Transverse colon (tissue), 4 donors: ENCODE results near the gene TBL3. TPM values are rescaled to one million over a fixed set of nuclear protein-coding genes. Genes with fewer than 3 reads are reported as not detected.

ENCODE experiments used
- DNase-seq: peaks from one replicate; pipeline ENCODE4 v3.0.0-alpha.2; 2019
- H3K27ac ChIP-seq, 4 donors: fragments of 200-600 bp; sonication (generic); 2 replicates each; pipeline ENCODE4 v1.5.1; 2016 to 2018; ENCODE audit warnings: inconsistent platforms in 4 of 4
- H3K27me3 ChIP-seq: fragments of 200-600 bp; sonication (generic); 2 replicates; pipeline ENCODE4 v1.5.1; 2017; ENCODE audit warnings: inconsistent platforms
- H3K36me3 ChIP-seq, 4 donors: fragments of 200-600 bp; sonication (generic); 2 replicates each; pipeline ENCODE4 v1.5.1; 2017 to 2019; ENCODE audit warnings: inconsistent platforms in 4 of 4
- H3K4me1 ChIP-seq, 4 donors: fragments of 200-600 bp; sonication (generic); 2 replicates each; pipeline ENCODE4 v1.5.1; 2017 to 2020; ENCODE audit warnings: inconsistent platforms in 4 of 4
- H3K4me3 ChIP-seq, 4 donors: fragments of 200-600 bp; sonication (generic); 1 replicate in 1 of 4; 2 replicates in 3 of 4; pipeline versions ENCODE4 v1.5.1 to v1.6.1; 2017 to 2019; ENCODE audit warnings: inconsistent platforms in 4 of 4
- H3K9me3 ChIP-seq, 2 donors: fragments of 200-600 bp; sonication (generic); 2 replicates each; pipeline ENCODE4 v1.5.1; 2017 to 2019; ENCODE audit warnings: inconsistent platforms in 2 of 2
- CTCF ChIP-seq, 5 experiments: fragments of 200-600 bp in 3 of 5; fragments of 450-650 bp in 2 of 5; sonication (generic) in 3 of 5; IDR thresholded peaks; 1 replicate in 2 of 5; 2 replicates in 3 of 5; pipeline ENCODE4 v1.5.1; 2016 to 2017; ENCODE audit warnings: antibody characterized with exemption in 5 of 5, inconsistent platforms in 3 of 5, mild to moderate bottlenecking in 2 of 5, moderate library complexity in 1 of 5
- EP300 ChIP-seq: sonication (generic); formaldehyde crosslinking; IDR thresholded peaks from one replicate; pipeline ENCODE4 v1.6.1; 2017; ENCODE audit warnings: antibody characterized with exemption, low read depth
- POLR2A ChIP-seq: fragments of 450-650 bp; IDR thresholded peaks from one replicate; pipeline ENCODE4 v1.6.1; 2016; ENCODE audit warnings: antibody characterized with exemption, mild to moderate bottlenecking, moderate library complexity
- POLR2AphosphoS5 ChIP-seq, 3 donors: sonication (generic); formaldehyde crosslinking; IDR thresholded peaks; one replicate each; pipeline ENCODE4 v1.6.1; 2016; ENCODE audit warnings: antibody characterized with exemption in 3 of 3
- WGBS, 2 donors: methylation state at CpG; one replicate each; pipeline ENCODE4 v1.1.5; 2018; ENCODE audit warnings: low coverage in 1 of 2; 5-methylcytosine and 5-hydroxymethylcytosine counted together
- in situ Hi-C, 4 donors: fragments of 200-750 bp; cut with MboI; loops; one replicate each; pipeline versions ENCODE4 v1.15.0 to v1.15.1; 2017; ENCODE audit warnings: low sequenced_read_pairs in 3 of 4, low pct_ligation_motif_present in 1 of 4, low pct_unique_long_range_greater_than_20kb in 1 of 4
- intact Hi-C: fragments of 100-400 bp; cut with DNase I; formaldehyde crosslinking; loops from one replicate; pipeline ENCODE4 v1.15.1; 2023; ENCODE audit warnings: low total_unique reads
- total RNA-seq, 4 donors: library from RNA; depleted of rRNA; stranded (reverse); fragments of >200 nt; gene quantifications; one replicate each; pipeline ENCODE4 v1.1.0, GENCODE V29; 2016

TBL3 gene
- total RNA-seq, 4 donors from 2014 or later, result 23.2 to 31.0 (median 28.2) TPM

GRCh38 chr16:2019921-2020831 is 48.3 kb downstream of the TBL3 start:
- in situ Hi-C loops, result loop anchor here (10.0 to 25.0 kb wide), 2 partner anchors 117 to 125 kb away; partner anchors contain the start of genes RAB26 (in 4 of the 4) and PKD1 (in 1 of the 4)

GRCh38 chr16:2022723-2023091 is 50.9 kb downstream of the TBL3 start:
- no peak for TF ChIP-seq POLR2AphosphoS5 (IDR thresholded peaks at IDR 0.05)
- Histone ChIP-seq H3K9me3 (no peaks in the 10 kb centered on the region), H3K4me1 (peaks cover 16 to 45% (median 38%) of the 10 kb centered on the region in 4 donors), H3K36me3 (no peaks in the 10 kb centered on the region), H3K27me3 (peaks cover 37% of the 10 kb centered on the region), H3K27ac (peak overlapping the region; percentile 7 to 77 (median 75)), H3K4me3 (peak overlapping the region in 2 of 4 donors; percentile 15 to 38)
- in situ Hi-C loops, result loop anchor here in 3 of 4 donors (10.0 to 25.0 kb wide), 2 partner anchors 115 to 122 kb away; partner anchors contain the start of genes RAB26 (in 3 of the 3) and PKD1 (in 1 of the 3)
- intact Hi-C loops, result no loop called here
- DNase-seq, result no peak
- 5% methylated on average over 14 of the region's 14 CpGs; no CpG with 5 or more reads in 1 of the 2 donors for WGBS, 2 donors

More at GRCh38 chr16:2019921-2020831, 48.3 kb downstream of the TBL3 start:
- peak overlapping the region in 2 of 4 donors; percentile 11 to 26 for H3K4me3 ChIP-seq
- peaks cover 37% of the 10 kb centered on the region for H3K27me3 ChIP-seq
- no peak for DNase-seq
- 8% methylated on average over 78 of the region's 96 CpGs; no CpG with 5 or more reads in 1 of the 2 donors for WGBS, 2 donors
- no peaks in the 10 kb centered on the region for H3K36me3 ChIP-seq
- intact Hi-C loops, result no loop called here
- no peak overlapping the region for H3K27ac ChIP-seq
- no peaks in the 10 kb centered on the region for H3K9me3 ChIP-seq
- H3K4me1 ChIP-seq, result peaks cover 16 to 42% (median 37%) of the 10 kb centered on the region in 4 donors
- no peak for TF ChIP-seq POLR2AphosphoS5 (IDR thresholded peaks at IDR 0.05)
- TF ChIP-seq CTCF (IDR thresholded peaks at IDR 0.05), result no peak
- TF ChIP-seq POLR2A, result no peak
- no peak for TF ChIP-seq EP300

- intact Hi-C loops (no loop called here), in situ Hi-C loops (loop anchor here in 3 of 4 donors (10.0 to 25.0 kb wide), 2 partner anchors 114 to 121 kb away; partner anchors contain the start of genes RAB26 (in 3 of the 3) and PKD1 (in 1 of the 3))
- H3K9me3 ChIP-seq, result no peaks in the 10 kb centered on the region
- peak overlapping the region in 2 of 4 donors; percentile 15 to 38 for H3K4me3 ChIP-seq
- peak; percentile 97 for DNase-seq
- TF ChIP-seq POLR2A (peak; percentile 42), POLR2AphosphoS5 (IDR thresholded peaks at IDR 0.05) (peak; percentile 12 to 57 (median 53)), CTCF (IDR thresholded peaks at IDR 0.05) (peak; percentile 98 to 99 (median 99)), EP300 (no peak)
- H3K4me1 ChIP-seq, result peaks cover 16 to 50% (median 40%) of the 10 kb centered on the region in 4 donors
- H3K27ac ChIP-seq, result peak overlapping the region; percentile 74 to 77 (median 75)
- WGBS, 2 donors, result 9% methylated on average over 49 of the region's 53 CpGs; no CpG with 5 or more reads in 1 of the 2 donors
- no peaks in the 10 kb centered on the region for H3K36me3 ChIP-seq
- H3K27me3 ChIP-seq, result peaks cover 36% of the 10 kb centered on the region
These were observed 51.5 kb downstream of the TBL3 start for GRCh38 chr16:2023092-2024031.

- Histone ChIP-seq H3K36me3 (no peaks in the 10 kb centered on the region), H3K9me3 (no peaks in the 10 kb centered on the region), H3K27ac (peak overlapping the region; percentile 74 to 77 (median 75)), H3K4me1 (peaks cover 16 to 52% (median 40%) of the 10 kb centered on the region in 4 donors), H3K27me3 (peaks cover 29% of the 10 kb centered on the region), H3K4me3 (peak overlapping the region in 1 of 4 donors; percentile 38)
- whole genome bisulfite sequencing, 2 donors, result 84 to 89% methylated on average over 6 to 12 of the region's 12 CpGs
- TF ChIP-seq POLR2A, result no peak
- TF ChIP-seq CTCF (IDR thresholded peaks at IDR 0.05), result no peak
- no peak for TF ChIP-seq POLR2AphosphoS5 (IDR thresholded peaks at IDR 0.05)
- TF ChIP-seq EP300, result no peak
- no peak for DNase-seq
- intact Hi-C loops (no loop called here), in situ Hi-C loops (loop anchor here in 3 of 4 donors (10.0 to 25.0 kb wide), 2 partner anchors 113 to 121 kb away; partner anchors contain the start of genes RAB26 (in 3 of the 3) and PKD1 (in 1 of the 3))
These were observed 52.2 kb downstream of the TBL3 start for GRCh38 chr16:2024032-2024420.
